ENCODE results near the gene YY1. TPM values are rescaled to one million over a fixed set of nuclear protein-coding genes. Genes with fewer than 3 reads are reported as not detected.

The YY1 gene
- total RNA-seq, 1 experiment from 2014 or later = 56.5 TPM

DNA sequence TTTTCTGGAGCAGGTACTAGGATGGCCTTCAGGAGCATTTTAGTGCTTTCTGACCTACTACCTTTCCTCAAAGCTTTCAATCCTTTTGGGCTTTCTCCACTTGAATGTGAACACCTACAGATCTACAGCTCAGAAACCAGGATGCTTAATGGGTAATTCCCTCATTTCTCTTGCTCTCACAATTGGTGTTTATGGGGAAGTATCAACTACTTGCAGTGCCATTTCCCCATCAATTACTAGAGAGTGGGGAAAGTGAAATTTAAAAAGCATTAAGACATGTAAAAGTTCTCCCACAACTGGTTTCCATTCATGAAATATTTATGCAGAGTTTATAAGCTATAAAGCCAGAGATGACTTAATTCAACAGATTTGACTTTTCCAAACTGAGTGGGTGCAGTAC is 2.1 kb upstream of the YY1 start:
- in situ Hi-C loops (cut with HindIII; ENCODE audit: low pct_unique_long_range_greater_than_20kb, low sequenced_read_pairs) = no loop called here
- DNase-seq (ENCODE audit: low read depth, low spot score) = no peak

DNA sequence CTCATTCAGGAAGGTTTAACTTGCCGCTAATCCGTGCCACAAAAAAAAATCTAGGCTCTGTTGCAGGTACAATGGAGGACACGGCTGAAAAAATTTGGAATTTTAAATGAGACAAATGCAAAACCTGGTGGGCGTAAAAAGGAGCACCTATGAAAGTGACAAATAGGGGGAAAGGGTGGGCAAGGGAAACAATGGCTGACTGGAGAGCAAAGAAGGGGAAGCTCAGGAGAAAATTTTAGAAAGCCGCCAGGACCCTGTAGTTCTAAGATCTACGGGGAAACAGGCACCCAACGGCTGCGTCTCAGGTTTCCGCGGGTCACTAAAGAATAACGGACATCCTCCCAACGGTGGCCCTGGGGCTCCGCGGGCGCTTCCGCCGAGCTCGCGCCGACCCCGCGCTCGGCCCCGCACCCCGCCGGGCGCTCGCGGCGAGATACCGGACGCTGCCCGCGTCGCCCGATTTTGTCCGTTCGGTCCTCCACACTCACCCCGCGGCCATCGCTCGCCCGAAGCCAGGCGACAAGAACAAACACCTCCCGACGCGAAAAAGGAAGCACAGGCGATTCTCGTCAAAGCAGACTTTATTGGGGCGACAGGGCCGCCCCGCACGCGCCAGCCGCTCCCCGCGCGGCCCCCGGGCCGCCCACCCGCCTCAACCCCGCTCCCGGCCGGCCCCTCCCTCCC is 1.1 kb upstream of the YY1 start:
- in situ Hi-C loops (cut with HindIII; ENCODE audit: low pct_unique_long_range_greater_than_20kb, low sequenced_read_pairs) = no loop called here
- DNase-seq (ENCODE audit: low read depth, low spot score) = peak; percentile 57

DNA sequence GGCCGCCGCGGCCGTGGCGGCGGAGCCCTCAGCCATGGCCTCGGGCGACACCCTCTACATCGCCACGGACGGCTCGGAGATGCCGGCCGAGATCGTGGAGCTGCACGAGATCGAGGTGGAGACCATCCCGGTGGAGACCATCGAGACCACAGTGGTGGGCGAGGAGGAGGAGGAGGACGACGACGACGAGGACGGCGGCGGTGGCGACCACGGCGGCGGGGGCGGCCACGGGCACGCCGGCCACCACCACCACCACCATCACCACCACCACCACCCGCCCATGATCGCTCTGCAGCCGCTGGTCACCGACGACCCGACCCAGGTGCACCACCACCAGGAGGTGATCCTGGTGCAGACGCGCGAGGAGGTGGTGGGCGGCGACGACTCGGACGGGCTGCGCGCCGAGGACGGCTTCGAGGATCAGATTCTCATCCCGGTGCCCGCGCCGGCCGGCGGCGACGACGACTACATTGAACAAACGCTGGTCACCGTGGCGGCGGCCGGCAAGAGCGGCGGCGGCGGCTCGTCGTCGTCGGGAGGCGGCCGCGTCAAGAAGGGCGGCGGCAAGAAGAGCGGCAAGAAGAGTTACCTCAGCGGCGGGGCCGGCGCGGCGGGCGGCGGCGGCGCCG is 381 bp downstream of the YY1 start:
- DNase-seq (ENCODE audit: low read depth, low spot score) = no peak
- in situ Hi-C loops (cut with HindIII; ENCODE audit: low pct_unique_long_range_greater_than_20kb, low sequenced_read_pairs) = no loop called here

DNA sequence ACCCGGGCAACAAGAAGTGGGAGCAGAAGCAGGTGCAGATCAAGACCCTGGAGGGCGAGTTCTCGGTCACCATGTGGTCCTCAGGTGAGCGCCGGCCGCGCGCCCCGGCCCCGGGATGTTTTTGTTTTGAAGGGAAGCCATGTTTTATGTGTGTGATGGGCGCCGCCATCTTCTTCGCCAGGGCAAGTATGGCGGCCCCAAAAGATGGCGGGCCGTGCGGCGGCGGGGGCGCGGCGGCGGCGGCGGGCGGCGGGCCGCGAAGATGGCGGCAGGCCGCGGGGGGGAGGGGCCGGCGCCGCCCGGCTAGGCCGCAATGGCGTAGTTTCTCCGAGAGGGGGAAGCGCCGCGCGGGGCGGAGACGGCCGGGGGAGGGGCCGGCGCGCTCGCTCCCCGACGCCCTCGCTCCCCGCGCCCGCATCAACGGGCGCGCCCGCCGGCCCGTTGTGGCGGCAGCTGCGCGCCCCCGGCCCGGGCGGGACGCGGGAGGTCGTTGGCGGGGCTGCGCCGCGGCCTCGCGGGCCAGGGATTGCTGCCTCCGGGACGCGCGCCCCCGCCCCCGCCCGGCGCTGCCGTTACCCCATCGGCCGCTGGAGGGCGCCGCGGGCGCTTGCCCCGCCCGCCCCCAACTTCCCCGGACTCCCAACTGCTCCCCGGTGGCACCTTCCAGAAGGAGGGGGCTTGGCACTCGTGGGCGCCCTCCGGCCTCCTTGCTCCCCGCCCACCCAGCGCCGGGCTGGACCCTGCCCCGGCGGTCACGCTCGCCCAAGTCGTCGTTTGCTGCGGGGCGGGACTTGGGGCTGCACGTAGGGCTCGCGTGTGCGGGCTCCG is 1.1 kb downstream of the YY1 start:
- in situ Hi-C loops (cut with HindIII; ENCODE audit: low pct_unique_long_range_greater_than_20kb, low sequenced_read_pairs) = no loop called here
- DNase-seq (ENCODE audit: low read depth, low spot score) = peak; percentile 86

DNA sequence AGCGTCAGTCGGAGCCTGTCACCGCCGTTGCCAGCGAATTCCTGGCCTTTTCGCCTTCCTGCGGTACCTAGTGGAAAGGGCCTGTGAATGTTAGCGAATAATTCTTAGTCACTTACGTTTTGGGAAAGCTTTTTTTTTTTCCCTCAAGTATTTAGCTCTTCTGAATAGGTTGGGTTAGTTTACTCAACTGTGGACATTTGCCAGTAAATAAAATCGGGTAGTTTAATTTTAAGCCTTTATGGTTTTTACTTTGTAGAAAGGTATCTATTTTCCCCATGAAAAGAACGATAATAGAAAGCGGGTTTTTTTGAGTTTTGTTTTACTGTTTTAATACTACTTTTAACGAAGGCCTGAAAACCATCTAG is 1.7 kb downstream of the YY1 start:
- DNase-seq (ENCODE audit: low read depth, low spot score) = no peak
- in situ Hi-C loops (cut with HindIII; ENCODE audit: low pct_unique_long_range_greater_than_20kb, low sequenced_read_pairs) = no loop called here

DNA sequence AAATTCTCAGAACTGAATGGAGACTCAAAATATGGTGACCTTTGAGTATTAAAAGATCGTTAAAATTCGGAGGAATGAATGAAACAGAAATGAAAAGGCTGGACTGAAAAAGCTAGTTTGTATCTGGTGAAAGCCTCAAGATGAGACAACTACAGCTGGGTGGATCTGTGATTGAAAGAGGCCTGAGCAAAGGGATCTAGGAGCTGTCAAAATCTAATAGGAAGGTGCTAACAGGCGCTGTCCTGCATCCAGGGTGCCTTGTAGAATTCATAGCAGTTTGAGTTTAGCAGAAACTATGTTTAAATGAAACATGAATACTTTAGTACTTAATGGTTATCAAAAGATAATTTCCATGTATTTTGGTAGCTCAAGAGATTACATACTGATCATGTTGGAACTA is 2.3 kb downstream of the YY1 start:
- in situ Hi-C loops (cut with HindIII; ENCODE audit: low pct_unique_long_range_greater_than_20kb, low sequenced_read_pairs) = no loop called here
- DNase-seq (ENCODE audit: low read depth, low spot score) = peak; percentile 24

DNA sequence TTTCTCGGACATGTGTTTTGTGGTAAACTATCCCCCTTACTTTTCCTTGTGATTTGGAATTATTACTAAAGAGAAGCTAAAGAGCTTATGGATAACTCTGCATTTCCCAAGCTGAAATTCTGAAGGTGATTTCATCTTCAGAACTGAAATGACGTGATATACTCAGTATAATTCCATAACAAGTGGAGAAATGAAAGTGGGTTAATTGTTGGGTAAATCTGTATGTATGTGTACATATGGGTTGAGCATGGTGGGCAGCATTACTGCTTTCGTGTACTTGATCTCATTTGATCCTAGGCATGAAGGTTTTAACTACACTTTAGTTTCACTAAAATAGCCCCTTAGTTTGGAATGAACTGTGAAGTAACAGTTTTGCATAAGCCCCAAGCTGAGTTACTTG is 4.1 kb downstream of the YY1 start:
- in situ Hi-C loops (cut with HindIII; ENCODE audit: low pct_unique_long_range_greater_than_20kb, low sequenced_read_pairs) = no loop called here
- DNase-seq (ENCODE audit: low read depth, low spot score) = no peak

DNA sequence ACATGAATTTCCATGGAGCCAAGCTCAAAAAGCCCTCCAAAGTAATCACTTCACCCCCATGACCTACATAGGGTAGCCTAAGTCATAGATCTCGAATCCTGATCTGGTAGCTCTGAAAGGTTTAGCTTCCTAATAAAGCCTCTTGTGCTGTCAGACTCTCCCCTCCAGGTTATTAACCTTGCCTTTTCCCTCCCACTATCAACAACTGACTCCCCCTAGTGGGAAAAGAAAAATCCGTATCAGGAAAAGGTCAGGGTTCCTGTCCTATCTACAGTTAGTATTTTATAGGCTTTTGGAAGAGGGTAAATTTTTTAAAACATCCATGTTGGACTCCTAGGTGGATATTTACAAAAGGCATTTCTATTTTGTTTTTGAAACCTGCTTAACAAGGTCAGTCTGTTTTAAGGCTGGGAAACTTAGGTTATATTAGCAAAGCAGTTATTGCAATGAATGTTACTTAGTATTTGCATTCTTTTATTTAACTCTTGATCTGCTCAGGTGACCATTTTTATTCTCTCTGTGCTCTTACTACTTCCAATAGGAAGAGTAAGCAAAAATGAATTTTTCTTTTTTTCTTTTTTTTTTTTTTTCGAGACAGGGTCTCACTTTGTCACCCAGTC is 8.0 kb downstream of the YY1 start:
- in situ Hi-C loops (cut with HindIII; ENCODE audit: low pct_unique_long_range_greater_than_20kb, low sequenced_read_pairs) = no loop called here

DNA sequence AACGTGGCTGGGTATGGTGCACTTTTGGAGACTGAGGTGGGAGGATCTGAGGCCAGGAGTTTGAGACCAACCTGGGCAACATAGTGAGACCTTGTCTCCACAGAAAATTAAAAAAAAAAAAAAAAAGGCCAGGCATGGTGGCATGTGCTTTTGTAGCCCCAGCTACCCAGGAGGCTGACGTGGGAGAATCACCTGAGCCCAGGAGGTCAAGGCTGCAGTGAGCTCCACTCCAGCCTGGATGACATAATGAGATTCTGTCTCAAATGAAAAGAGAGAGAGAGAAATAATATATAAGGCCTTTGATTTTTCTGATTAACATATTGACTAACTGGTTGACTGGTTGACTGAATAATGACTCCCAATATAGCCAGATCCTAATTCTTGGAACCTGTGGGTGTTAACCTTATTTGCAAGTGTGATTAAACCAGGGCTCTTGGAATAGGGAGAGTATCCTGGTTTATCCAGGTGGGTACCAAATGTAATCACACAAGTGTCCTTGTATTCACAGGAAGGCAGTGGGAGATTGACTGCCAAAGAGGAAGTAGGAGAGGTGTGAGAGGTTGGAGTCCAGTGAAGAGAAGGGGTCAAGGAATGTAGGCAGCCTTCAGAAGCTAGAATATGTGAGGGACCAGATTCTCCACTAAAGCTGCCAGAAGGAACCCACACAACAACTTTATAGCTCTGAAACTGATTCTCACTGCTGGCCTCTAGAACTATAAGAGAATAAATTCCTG is 12.0 kb downstream of the YY1 start:
- in situ Hi-C loops (cut with HindIII; ENCODE audit: low pct_unique_long_range_greater_than_20kb, low sequenced_read_pairs) = no loop called here

More for the DNA sequence above, 8.0 kb downstream of the YY1 start:
- peak; percentile 85 for DNase-seq (ENCODE audit: low read depth, low spot score)

DNA sequence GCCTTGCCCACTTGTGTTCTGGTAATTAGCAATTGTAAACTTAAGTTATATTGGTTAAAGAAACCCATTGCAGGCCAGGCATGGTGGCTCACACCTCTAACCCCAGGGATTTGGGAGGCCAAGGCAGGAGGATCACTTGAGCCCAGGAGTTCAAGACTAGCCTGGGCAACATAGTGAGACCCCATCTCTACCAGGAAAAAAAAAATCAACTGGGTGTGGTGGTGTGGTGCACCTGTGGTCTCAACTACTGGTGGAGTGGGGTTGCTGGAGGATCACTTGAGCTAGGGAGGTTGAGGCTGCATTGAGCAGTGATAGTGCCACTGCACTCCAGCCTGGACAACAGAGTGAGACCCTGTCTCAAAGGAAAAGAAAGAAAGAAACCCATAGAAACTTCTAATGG is 13.7 kb downstream of the YY1 start:
- in situ Hi-C loops (cut with HindIII; ENCODE audit: low pct_unique_long_range_greater_than_20kb, low sequenced_read_pairs) = no loop called here
- no peak for DNase-seq (ENCODE audit: low read depth, low spot score)

More for the DNA sequence above, 12.0 kb downstream of the YY1 start:
- DNase-seq (ENCODE audit: low read depth, low spot score) = no peak

DNA sequence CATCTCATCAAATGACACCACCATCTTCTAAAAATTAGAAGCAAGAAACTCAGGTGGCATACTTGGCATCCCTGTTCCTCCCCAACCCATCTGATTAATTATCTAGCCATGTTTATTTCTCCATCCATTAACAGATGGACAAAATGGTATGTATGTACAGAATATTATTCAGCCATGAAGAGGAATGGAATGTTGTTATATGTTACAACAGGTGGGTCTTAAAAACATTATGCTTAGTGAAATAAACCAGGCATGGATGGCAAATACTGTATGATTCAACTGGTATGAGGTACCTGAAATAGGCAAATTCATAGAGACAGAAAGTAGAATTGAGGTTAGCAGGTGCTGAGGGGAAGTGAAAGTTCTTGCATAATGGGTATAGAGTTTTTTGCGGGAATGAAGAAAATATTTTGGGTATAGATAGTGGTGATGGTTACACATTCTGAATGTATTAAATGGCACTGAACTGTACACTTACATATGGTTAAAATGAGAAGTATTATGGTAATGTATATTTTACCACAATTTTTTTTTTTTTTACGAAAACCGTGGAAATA is 17.5 kb downstream of the YY1 start:
- in situ Hi-C loops (cut with HindIII; ENCODE audit: low pct_unique_long_range_greater_than_20kb, low sequenced_read_pairs) = no loop called here
- no peak for DNase-seq (ENCODE audit: low read depth, low spot score)

DNA sequence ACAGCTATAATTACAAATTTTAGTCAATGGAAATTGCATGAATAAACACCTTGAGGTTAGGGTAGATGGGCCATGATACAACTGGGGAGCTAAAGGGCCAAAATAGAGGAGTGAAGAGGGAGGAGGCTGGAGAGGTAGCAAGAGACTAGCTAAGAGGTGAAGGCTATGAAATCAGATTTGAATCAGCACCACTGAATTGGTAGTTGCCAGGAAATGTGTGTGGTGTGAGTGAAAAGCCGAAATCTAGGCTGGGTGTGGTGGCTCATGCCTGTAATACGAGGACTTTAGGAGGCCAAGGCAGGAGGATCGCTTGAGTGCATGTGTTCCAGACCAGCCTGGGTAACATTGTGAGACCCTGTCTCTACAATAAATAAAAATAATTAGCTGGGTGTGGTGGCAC is 22.7 kb downstream of the YY1 start:
- in situ Hi-C loops (cut with HindIII; ENCODE audit: low pct_unique_long_range_greater_than_20kb, low sequenced_read_pairs) = no loop called here
- DNase-seq (ENCODE audit: low read depth, low spot score) = no peak

DNA sequence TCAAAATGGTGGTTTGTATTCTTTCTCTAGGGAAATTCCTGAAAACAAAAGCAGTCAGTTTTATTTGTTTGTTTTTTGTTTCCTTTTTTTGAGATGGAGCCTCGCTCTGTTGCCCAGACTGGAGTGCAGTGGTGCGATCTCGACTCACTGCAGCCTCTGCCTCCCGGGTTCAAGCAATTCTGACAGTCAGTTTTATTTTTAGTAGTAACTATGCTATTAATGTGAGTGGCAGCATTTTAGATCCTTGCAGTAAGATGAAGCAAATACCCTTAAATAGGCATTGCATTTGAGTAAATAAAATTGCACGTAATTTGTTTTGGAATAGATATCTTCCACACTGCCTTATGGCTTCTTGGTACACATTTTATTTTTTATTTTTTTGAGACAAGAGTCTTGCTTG is 23.6 kb downstream of the YY1 start:
- in situ Hi-C loops (cut with HindIII; ENCODE audit: low pct_unique_long_range_greater_than_20kb, low sequenced_read_pairs) = no loop called here
- no peak for DNase-seq (ENCODE audit: low read depth, low spot score)

DNA sequence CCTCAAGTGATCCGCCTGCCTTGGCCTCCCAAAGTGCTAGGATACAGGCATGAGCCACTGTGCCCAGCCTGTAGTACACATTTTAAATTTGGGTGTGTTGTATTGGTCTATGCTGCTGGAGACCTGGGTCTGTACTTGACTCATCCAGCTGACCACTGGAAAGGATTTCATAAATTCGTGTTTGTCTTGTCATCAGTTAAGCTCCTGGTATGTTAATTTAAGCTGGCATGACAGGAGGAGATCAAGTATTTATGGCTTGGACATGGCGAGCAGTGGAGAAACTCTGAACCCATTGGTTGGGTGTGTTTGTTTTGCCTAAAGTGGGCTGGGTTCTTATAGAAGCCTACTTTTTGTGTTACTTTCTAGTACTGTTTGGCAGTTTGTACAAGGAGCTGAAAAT is 24.2 kb downstream of the YY1 start:
- in situ Hi-C loops (cut with HindIII; ENCODE audit: low pct_unique_long_range_greater_than_20kb, low sequenced_read_pairs) = no loop called here
- no peak for DNase-seq (ENCODE audit: low read depth, low spot score)

DNA sequence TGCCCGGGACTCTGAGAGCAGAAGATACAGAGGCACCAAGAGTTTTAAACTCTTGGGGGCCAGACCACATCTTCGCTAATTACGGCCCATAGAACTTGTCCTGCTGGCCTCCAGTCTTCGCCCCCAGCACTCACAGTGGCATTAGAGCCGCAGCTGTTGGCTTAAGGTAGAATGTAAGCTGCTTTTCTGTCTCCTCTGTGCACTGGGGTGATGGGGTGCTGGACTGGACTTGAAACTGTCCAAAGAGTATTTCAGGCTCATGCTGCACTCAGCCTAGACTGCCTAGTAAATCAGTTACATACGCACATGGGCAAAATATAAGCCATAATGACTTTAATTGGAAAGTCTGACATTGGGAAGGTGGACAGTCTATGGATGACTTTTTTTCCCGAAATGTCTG is 29.0 kb downstream of the YY1 start:
- no peak for DNase-seq (ENCODE audit: low read depth, low spot score)
- in situ Hi-C loops (cut with HindIII; ENCODE audit: low pct_unique_long_range_greater_than_20kb, low sequenced_read_pairs) = no loop called here

DNA sequence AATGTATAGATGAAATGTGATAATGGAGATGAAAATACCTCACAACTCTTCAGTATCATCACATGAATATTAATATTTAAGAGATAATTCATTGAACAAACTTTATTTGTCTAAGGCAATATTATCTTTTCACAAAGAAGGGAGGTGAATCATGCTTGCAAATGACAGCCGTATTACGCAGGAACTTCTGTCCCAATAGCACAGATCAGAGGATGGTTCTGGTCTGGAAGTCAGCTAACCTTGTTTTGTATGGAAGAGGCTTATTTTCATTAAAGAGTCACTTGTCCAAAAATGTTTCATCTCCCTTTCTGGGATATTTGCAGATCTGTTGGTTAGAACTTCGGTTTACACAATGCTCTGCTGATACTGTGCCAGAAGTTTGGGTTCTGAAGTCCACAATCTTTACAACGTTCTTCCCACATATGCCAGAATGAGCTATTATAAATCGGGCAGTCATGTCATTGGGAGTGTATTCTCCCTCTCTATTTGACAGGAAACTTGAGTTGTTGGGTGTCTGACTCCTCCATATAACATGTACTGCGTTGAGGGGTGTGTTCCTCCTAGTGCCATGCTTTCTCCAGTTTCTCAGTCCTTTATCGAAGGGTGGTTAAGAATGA is 29.8 kb downstream of the YY1 start:
- DNase-seq (ENCODE audit: low read depth, low spot score) = no peak
- in situ Hi-C loops (cut with HindIII; ENCODE audit: low pct_unique_long_range_greater_than_20kb, low sequenced_read_pairs) = no loop called here

DNA sequence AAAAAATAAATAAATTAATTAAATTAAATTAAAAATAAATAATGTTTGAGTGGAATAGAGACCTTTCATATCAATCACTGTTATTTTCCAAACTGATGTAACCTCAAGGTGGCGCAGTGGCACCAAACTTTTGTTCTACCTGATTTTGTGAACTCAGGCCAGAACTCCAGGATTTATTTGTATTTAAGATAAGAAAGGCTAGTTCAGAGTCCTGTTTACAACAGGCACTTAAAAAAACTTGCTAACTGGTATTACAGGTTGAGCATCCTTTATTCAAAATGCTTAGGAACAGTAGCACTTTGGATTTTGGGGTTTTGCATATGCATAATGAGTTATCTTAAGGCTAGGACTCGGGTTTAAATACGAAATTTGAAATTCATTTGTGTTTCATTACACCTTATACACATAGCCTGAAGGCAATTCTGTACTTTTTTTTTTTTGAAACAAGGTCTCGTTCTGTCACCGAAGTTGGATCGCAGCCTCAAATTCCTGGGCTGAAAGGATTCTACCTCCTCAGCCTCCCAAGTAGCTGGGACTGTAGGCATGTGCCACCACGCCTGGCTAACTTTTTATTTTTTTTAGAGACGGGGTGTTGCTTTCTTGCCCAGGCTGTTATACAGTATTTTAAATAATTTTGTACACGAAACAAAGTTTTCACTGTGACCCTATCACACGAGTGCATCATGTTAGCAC is 32.4 kb downstream of the YY1 start:
- in situ Hi-C loops (cut with HindIII; ENCODE audit: low pct_unique_long_range_greater_than_20kb, low sequenced_read_pairs) = no loop called here
- peak; percentile 47 for DNase-seq (ENCODE audit: low read depth, low spot score)
